GM21576 (cell line): Measurements from ENCODE around the gene TAB3.
"Not testable (repeated sequence)": the region's sequence is repeated elsewhere in the genome, so short reads cannot be mapped to it uniquely, and the experiment has no call there.

Experiments
- ATAC-seq: cut with Tn5 transposase; IDR thresholded peaks from one replicate; pipeline ENCODE4 v1.9.1; 2021; ENCODE audit warnings: mild to moderate bottlenecking, moderate library complexity; ENCODE audit not compliant: unreplicated experiment

Gene TAB3

GRCh38 chrX:30821116-30821515 lies 67.9 kb downstream of the TAB3 start:
- ATAC-seq = no peak

- no peak for ATAC-seq
Measured at GRCh38 chrX:30819080-30819479, 70.0 kb downstream of the TAB3 start.

- ATAC-seq = no peak
Measured at GRCh38 chrX:30816079-30816478, 73.0 kb downstream of the TAB3 start.

- no peak for ATAC-seq
Measured at GRCh38 chrX:30814978-30815377, 74.1 kb downstream of the TAB3 start.

- ATAC-seq = peak; percentile 94
Measured at GRCh38 chrX:30812326-30812725, 76.7 kb downstream of the TAB3 start.

- ATAC-seq = no peak
Measured at GRCh38 chrX:30806187-30806728, 82.8 kb downstream of the TAB3 start.

GRCh38 chrX:30804462-30804861 lies 84.6 kb downstream of the TAB3 start:
- ATAC-seq = no peak

- no peak for ATAC-seq
Measured at GRCh38 chrX:30800901-30801300, 88.2 kb downstream of the TAB3 start.

GRCh38 chrX:30799327-30799726 lies 89.7 kb downstream of the TAB3 start:
- no peak for ATAC-seq

GRCh38 chrX:30798810-30799209 lies 90.2 kb downstream of the TAB3 start:
- no peak for ATAC-seq

GRCh38 chrX:30797301-30797700 lies 91.8 kb downstream of the TAB3 start:
- ATAC-seq = not testable (repeated sequence)

GRCh38 chrX:30795981-30796958 lies 92.8 kb downstream of the TAB3 start:
- ATAC-seq = no peak

- ATAC-seq = no peak
Measured at GRCh38 chrX:30794497-30794896, 94.6 kb downstream of the TAB3 start.

- no peak for ATAC-seq
Measured at GRCh38 chrX:30793767-30794103, 95.3 kb downstream of the TAB3 start.

GRCh38 chrX:30793075-30793766 lies 95.8 kb downstream of the TAB3 start:
- ATAC-seq = no peak

GRCh38 chrX:30791296-30792278 lies 97.5 kb downstream of the TAB3 start:
- ATAC-seq = no peak

GRCh38 chrX:30787012-30787411 lies 102.0 kb downstream of the TAB3 start:
- no peak for ATAC-seq

- no peak for ATAC-seq
Measured at GRCh38 chrX:30786374-30786773, 102.7 kb downstream of the TAB3 start.

- no peak for ATAC-seq
Measured at GRCh38 chrX:30781711-30782444, 107.2 kb downstream of the TAB3 start.

- no peak for ATAC-seq
Measured at GRCh38 chrX:30779453-30780030, 109.5 kb downstream of the TAB3 start.
